Fibroblast of lung (primary cell): Measurements from ENCODE around the gene TMEM63C.

ENCODE experiments used
- EZH2 ChIP-seq: IDR thresholded peaks from 2 replicates; pipeline ENCODE4 v1.5.1; 2012; ENCODE audit warnings: low read length, control low read depth, mild to moderate bottlenecking; ENCODE audit errors: missing control alignments
- TF ChIP-seq, protein P1 (sequence below), 2 donors: IDR thresholded peaks in 1 of 2; conservative IDR thresholded peaks in 1 of 2; 1 replicate in 1 of 2; 2 replicates in 1 of 2; pipeline ENCODE4 v1.5.1; 2011 to 2012; ENCODE audit warnings: low read length in 2 of 2, control low read depth in 1 of 2, inconsistent platforms in 1 of 2, low read depth in 1 of 2, mild to moderate bottlenecking in 1 of 2

- TF ChIP-seq, protein P1, sequence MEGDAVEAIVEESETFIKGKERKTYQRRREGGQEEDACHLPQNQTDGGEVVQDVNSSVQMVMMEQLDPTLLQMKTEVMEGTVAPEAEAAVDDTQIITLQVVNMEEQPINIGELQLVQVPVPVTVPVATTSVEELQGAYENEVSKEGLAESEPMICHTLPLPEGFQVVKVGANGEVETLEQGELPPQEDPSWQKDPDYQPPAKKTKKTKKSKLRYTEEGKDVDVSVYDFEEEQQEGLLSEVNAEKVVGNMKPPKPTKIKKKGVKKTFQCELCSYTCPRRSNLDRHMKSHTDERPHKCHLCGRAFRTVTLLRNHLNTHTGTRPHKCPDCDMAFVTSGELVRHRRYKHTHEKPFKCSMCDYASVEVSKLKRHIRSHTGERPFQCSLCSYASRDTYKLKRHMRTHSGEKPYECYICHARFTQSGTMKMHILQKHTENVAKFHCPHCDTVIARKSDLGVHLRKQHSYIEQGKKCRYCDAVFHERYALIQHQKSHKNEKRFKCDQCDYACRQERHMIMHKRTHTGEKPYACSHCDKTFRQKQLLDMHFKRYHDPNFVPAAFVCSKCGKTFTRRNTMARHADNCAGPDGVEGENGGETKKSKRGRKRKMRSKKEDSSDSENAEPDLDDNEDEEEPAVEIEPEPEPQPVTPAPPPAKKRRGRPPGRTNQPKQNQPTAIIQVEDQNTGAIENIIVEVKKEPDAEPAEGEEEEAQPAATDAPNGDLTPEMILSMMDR (conservative IDR thresholded peaks at IDR 0.05 in 1 of 2, IDR thresholded peaks at IDR 0.05 in 1 of 2; ENCODE audit: low read depth in 1 of 2, low read length in 2 of 2): no peak
- no peak for TF ChIP-seq EZH2
These were observed 42.6 kb downstream of the TMEM63C start for GRCh38 chr14:77224212-77224611.
